Breast epithelium (tissue), 3 donors: ENCODE measurements around the gene TTYH3.

Experiments used
- POLR2A ChIP-seq: fragments of 450-650 bp; IDR thresholded peaks from one replicate; pipeline ENCODE4 v1.6.1; 2016; ENCODE audit warnings: antibody characterized with exemption, mild to moderate bottlenecking, moderate library complexity
- TF ChIP-seq, protein P1 (sequence below), 3 donors: fragments of 450-650 bp; IDR thresholded peaks; one replicate each; pipeline ENCODE4 v1.5.1; 2016 to 2017; ENCODE audit warnings: antibody characterized with exemption in 3 of 3, mild to moderate bottlenecking in 3 of 3, moderate library complexity in 3 of 3

DNA sequence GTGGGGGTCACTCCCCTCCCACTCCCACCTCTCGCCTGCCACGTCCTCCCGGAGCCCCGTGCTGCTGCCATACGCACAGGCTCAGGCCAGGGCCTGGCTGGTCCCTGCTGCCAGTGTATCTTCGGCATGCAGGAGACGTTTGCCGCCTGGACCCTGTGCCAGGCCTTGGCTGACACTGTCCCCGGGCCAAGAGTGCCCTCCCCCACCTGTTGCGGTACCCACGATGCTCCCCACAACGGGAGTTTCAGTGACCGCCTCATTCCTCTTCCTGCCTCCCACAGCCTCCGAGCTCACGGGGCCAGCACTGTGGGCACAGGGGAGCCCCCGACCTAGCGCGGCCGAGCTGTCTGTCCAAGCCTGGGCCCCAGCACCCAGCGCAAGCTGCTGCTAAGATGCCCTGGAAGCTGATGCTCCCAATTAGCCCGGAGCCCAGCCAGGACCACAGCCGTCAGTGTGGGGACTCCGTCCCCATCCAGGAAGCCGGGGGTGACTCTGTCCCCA lies 7.4 kb downstream of the TTYH3 start:
- TF ChIP-seq POLR2A: no peak
- TF ChIP-seq, protein P1, sequence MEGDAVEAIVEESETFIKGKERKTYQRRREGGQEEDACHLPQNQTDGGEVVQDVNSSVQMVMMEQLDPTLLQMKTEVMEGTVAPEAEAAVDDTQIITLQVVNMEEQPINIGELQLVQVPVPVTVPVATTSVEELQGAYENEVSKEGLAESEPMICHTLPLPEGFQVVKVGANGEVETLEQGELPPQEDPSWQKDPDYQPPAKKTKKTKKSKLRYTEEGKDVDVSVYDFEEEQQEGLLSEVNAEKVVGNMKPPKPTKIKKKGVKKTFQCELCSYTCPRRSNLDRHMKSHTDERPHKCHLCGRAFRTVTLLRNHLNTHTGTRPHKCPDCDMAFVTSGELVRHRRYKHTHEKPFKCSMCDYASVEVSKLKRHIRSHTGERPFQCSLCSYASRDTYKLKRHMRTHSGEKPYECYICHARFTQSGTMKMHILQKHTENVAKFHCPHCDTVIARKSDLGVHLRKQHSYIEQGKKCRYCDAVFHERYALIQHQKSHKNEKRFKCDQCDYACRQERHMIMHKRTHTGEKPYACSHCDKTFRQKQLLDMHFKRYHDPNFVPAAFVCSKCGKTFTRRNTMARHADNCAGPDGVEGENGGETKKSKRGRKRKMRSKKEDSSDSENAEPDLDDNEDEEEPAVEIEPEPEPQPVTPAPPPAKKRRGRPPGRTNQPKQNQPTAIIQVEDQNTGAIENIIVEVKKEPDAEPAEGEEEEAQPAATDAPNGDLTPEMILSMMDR (IDR thresholded peaks at IDR 0.05): no peak
